Effector memory CD8-positive, alpha-beta T cell (primary cell): ENCODE results near the gene RCBTB2.

Source experiments
- ATAC-seq: fragments of 150-1000 bp; cut with Tn5 transposase; replicated peaks from 2 replicates; pipeline ENCODE4 v1.10.0; 2021; ENCODE audit warnings: mild to moderate bottlenecking, moderate library complexity
- DNase-seq, 3 experiments: peaks; one replicate each; pipeline ENCODE4 v3.0.0; 2021
- H3K27ac Mint-ChIP-seq, 2 donors: one replicate each; pipeline ENCODE4 v1.8.0; 2022; ENCODE audit warnings: mild to moderate bottlenecking in 2 of 2, mixed read lengths in 2 of 2, moderate library complexity in 2 of 2
- H3K27me3 Mint-ChIP-seq, 2 donors: one replicate each; pipeline ENCODE4 v1.8.0; 2022; ENCODE audit warnings: mixed read lengths in 2 of 2
- H3K36me3 Mint-ChIP-seq: one replicate; pipeline ENCODE4 v1.8.0; 2022; ENCODE audit warnings: mild to moderate bottlenecking, moderate library complexity, mixed read lengths; ENCODE audit not compliant: insufficient read depth
- H3K4me1 Mint-ChIP-seq, 2 donors: one replicate each; pipeline ENCODE4 v1.8.0; 2022; ENCODE audit warnings: low read depth in 2 of 2, mixed read lengths in 2 of 2
- H3K4me3 Mint-ChIP-seq, 2 donors: one replicate each; pipeline ENCODE4 v1.8.0; 2022; ENCODE audit warnings: mild to moderate bottlenecking in 2 of 2, mixed read lengths in 2 of 2, moderate library complexity in 2 of 2
- H3K9me3 Mint-ChIP-seq, 2 donors: one replicate each; pipeline ENCODE4 v1.8.0; 2022; ENCODE audit warnings: mixed read lengths in 2 of 2

Gene RCBTB2

DNA sequence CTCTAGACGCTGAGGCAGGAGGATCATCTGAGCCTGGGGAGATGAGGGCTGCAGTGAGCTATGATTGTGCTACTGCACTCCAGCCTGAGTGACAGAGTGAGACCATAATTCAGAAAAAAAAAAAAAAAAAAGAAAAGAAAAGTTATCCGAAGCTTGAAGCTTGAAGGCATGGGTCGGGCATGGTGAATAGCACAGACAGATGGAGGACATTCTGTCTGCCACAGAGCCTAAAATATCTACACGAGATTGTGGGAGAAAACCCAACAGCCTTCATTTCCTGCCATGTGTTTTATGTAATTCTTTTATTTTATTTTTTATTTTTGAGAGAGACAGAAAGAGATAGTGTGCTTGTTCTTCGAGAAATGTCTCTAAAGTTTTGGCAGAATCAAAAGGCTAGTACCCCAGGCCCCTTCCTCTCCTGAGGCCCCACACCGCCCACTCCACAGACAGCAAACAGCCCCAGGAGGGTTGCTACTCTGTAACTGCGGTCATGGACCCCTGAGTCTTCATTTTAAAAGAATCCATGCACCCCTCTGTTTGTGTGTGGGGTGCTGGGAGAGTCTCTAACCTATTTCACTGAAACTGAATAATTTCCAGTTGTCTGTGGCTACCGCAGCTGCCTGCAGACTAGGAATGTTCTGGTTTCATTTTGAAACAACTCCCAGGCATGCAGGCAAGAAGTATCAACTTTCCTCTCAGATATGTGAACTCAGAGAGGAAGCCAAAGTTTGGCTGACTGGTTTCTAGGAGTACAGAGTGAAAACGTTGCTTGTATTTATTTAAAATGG lies 38.4 kb upstream of the RCBTB2 start:
- no peak for ATAC-seq
- H3K4me1 Mint-ChIP-seq, result peaks cover 18 to 38% of the 10 kb centered on the region in 2 donors
- H3K9me3 Mint-ChIP-seq, result no peaks in the 10 kb centered on the region
- peak overlapping the region; percentile 20 to 63 for H3K27ac Mint-ChIP-seq
- peak overlapping the region; percentile 27 to 50 for H3K4me3 Mint-ChIP-seq
- no peaks in the 10 kb centered on the region for H3K27me3 Mint-ChIP-seq
- DNase-seq, result no peak
- peaks cover 5% of the 10 kb centered on the region for H3K36me3 Mint-ChIP-seq

DNA sequence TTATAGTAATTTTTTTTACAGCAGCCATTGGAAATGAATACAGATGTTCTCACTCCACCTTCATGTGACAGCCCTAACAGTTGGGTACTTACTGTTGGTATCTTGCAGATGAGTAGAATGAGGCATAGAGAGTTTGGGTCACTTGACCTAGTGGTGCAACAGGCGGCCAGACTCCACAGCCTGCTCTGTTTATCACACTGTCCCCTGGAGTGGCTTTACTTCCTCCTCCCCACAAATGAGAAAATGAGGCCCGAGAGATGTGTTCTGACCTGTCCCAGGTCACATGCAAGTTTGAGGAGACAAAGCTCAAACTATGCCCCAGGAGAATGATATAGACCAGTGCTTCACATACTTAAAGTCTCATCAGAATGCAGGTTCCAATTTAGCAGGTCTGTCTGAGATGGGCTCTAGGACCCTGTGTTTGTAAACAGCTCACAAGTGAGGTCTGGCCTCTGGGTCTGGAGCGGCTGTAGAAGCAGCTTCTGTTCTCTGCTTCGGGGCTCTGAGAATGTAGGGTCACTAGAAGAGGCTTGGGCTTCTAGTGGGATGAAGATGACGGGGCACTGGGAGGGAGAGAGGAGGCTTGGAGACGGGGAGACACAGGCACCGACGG lies 37.4 kb upstream of the RCBTB2 start:
- Mint-ChIP-seq H3K27ac (peak overlapping the region in 1 of 2 donors; percentile 63), H3K27me3 (peaks cover 0 to 5% of the 10 kb centered on the region in 2 donors), H3K36me3 (peaks cover 5% of the 10 kb centered on the region), H3K4me3 (peak overlapping the region; percentile 38 to 50), H3K4me1 (peaks cover 23 to 38% of the 10 kb centered on the region in 2 donors), H3K9me3 (no peaks in the 10 kb centered on the region)
- DNase-seq (no peak), ATAC-seq (no peak)

DNA sequence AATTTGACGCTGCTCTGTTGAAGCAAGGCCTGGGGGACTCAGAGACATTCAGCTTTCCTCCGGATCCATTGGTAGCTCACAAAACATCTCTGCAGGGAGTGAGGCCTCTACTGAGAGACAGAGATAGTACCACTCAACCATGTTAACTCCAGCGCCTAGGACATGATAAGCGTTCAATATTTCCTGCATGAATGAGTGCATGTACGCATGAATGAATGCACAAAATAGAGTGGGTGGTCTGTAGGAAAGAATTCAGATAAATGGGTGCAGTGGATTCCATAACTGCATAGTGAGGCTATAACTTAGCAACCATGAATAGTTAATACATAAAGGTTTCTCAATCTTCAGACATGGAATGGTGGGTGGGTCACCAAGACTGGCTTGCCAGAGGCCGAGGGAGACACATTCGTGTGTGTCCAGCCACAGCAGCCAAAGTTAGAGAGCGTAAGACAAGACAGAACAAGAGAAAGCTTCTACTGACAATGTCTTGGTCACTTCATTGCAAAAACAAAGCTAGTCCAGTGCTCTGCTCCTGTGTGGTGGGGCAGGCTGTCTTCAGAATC lies 36.3 kb upstream of the RCBTB2 start:
- H3K4me3 Mint-ChIP-seq, result no peak overlapping the region
- peaks cover 34 to 41% of the 10 kb centered on the region in 2 donors for H3K4me1 Mint-ChIP-seq
- H3K27ac Mint-ChIP-seq, result peak overlapping the region in 1 of 2 donors; percentile 63

DNA sequence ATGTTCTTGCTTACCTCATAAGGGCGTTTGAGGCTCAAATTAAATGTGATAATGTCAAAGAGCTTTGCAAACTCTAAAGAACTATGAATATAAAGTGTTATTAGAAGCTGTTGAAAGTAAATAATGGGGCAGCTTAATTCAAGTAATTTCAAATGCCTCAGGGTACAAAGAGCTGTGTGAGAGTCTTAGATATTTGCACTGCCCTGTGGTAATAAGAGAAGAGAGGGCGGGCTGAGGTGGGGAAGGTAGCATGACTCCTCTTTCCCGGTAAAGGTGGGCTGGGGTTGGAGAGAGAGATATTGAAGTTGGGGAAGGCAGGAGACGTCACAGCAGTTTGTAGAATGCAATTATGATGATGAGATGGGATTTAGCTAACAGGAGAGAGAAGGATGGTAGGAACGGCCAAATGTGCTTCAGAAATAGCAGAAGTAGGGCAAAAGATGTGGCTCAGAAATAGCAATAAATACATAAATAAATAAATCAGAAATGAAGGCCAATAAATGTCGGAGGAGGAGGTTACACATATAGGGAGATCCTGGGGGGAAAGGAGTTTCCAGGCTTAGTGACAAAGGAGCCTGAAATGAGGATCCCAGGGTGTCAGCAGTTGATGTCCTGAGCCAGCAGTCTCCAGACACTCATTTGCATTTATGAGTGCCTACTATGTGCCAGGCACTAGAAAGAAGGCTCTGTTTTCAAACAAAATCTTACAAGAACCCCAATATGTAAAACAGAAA lies 35.7 kb upstream of the RCBTB2 start:
- H3K27me3 Mint-ChIP-seq, result peaks cover 0 to 9% of the 10 kb centered on the region in 2 donors
- H3K9me3 Mint-ChIP-seq, result no peaks in the 10 kb centered on the region
- peaks cover 2% of the 10 kb centered on the region for H3K36me3 Mint-ChIP-seq
- ATAC-seq, result no peak
- peaks cover 31 to 39% of the 10 kb centered on the region in 2 donors for H3K4me1 Mint-ChIP-seq
- no peak for DNase-seq
- no peak overlapping the region for H3K27ac Mint-ChIP-seq
- H3K4me3 Mint-ChIP-seq, result no peak overlapping the region

More for the DNA sequence above, 36.3 kb upstream of the RCBTB2 start:
- ATAC-seq (no peak), DNase-seq (no peak)
- peaks cover 5% of the 10 kb centered on the region for H3K36me3 Mint-ChIP-seq
- H3K9me3 Mint-ChIP-seq, result no peaks in the 10 kb centered on the region
- peaks cover 0 to 9% of the 10 kb centered on the region in 2 donors for H3K27me3 Mint-ChIP-seq

DNA sequence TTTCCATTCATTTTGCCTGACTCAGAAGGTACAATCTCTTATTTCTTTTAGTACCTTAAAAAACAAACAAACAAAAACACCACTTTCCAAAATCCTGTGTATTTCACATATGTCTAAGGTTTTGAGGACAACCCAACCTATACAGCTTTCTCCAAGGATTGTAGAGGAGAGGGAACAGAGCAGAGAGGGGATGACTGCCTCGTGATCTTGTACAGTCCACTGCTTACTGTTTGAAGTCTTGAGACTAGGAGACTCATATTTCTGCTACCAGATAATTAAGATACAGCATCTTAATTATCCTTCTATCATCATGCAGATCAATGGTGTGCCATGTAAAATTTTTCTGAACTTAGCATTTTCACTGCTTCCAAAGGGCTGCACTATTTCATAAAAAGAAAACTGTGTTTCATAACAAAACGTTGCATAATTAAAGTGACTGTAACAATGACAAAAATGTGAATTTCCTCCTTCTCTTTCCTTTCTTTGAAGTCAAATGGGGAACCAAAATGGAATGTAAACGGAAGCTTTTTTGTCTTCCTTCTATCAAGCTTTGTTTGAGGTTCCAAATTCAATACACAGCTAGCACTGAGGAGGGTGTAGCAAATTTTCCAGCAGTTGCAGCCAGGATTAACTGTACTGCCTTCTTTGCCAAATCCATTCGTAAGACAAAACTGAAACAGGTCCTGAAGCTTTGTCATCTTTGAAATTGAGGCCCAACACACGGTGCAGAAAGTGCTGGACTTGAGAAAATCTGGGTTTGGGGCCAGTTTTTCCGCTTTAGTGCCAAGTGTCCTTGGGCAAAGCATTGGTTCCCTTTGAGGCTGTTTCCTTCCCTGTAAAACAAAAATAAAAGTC lies 34.9 kb upstream of the RCBTB2 start:
- peaks cover 2% of the 10 kb centered on the region for H3K36me3 Mint-ChIP-seq
- peaks cover 0 to 9% of the 10 kb centered on the region in 2 donors for H3K27me3 Mint-ChIP-seq

DNA sequence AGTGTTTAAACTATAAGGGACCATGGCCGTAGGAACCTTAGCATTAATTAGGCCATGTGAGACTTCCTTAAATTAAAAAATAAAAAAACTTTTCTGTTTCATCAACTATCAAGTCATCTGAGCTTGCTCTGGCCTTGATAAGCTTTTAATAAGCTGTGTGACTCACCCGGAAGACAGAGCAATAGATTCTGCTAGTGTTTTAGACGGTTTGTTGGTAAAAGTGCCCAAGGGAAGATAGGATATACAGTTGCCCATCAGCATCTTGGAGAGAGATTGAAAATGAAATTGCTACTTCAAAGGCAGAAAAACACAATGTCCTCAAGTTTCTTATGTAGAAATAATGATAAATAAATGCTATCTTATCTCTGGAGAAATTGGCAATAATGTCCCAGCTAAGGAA lies 31.2 kb upstream of the RCBTB2 start:
- Mint-ChIP-seq H3K36me3 (peaks cover 10% of the 10 kb centered on the region), H3K4me1 (peaks cover 38 to 50% of the 10 kb centered on the region in 2 donors), H3K27ac (no peak overlapping the region), H3K4me3 (no peak overlapping the region), H3K27me3 (peaks cover 0 to 9% of the 10 kb centered on the region in 2 donors), H3K9me3 (no peaks in the 10 kb centered on the region)
- DNase-seq (no peak), ATAC-seq (no peak)

More for the DNA sequence above, 34.9 kb upstream of the RCBTB2 start:
- DNase-seq, result no peak
- no peak overlapping the region for H3K27ac Mint-ChIP-seq
- H3K9me3 Mint-ChIP-seq, result no peaks in the 10 kb centered on the region
- ATAC-seq, result no peak
- no peak overlapping the region for H3K4me3 Mint-ChIP-seq
- H3K4me1 Mint-ChIP-seq, result peaks cover 34 to 42% of the 10 kb centered on the region in 2 donors

DNA sequence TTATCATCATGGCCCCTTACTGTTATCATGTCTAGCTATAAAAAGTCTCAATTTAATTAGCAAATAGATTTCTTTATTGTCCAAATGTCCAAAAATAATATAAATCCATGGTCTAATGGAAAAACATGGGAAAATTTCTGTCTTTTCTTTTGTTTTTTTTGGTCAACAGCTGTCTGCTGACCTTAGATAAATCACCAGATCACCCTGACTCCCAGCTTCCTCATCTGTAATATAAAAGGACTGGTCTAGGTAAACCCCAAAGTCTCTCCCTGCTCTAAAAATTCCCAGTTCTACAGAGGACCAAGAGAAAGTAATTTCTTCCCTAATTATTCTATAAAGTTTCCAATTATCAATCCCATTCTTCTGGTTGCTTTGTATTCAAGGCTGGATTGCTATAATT lies 30.7 kb upstream of the RCBTB2 start:
- ATAC-seq (no peak), DNase-seq (no peak)
- peaks cover 0 to 9% of the 10 kb centered on the region in 2 donors for H3K27me3 Mint-ChIP-seq
- H3K4me3 Mint-ChIP-seq, result peak overlapping the region in 1 of 2 donors; percentile 52
- no peaks in the 10 kb centered on the region for H3K9me3 Mint-ChIP-seq
- peaks cover 12% of the 10 kb centered on the region for H3K36me3 Mint-ChIP-seq
- H3K27ac Mint-ChIP-seq, result no peak overlapping the region
- peaks cover 38 to 50% of the 10 kb centered on the region in 2 donors for H3K4me1 Mint-ChIP-seq

DNA sequence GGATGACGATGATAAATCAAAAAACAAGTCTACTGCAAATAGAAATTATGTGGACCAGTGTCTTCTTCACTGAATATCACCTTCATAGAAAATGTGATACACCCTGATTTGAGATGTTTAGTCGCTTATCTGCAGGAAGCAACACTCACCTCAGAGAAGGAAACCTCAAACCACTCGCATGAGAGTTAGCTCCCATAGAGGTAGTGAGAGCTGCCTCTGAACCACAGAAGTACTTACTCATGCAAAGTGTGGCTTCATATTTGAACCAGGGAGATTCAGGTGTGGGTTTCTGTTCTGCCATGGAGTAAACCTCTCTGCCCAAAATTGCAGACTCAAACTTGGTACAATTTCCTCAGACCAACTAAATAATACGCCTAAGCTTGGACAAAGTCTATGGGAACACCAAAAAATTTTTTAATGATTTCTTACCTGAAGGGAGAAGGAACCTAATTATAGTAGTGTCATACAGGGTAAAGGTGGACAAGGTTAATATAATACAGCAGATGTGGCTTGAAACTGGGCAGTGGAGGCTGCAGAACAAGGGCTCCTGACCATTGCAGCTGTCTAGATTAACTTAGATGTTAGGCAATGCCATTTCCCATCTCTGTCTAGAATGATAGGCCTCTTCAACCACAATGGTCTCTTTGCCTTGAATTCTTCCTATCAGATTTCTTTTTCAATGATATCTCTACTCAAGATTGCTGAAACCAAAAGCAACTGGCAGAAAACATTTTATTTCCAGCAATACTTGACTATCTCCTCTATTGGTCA lies 29.6 kb upstream of the RCBTB2 start:
- H3K27me3 Mint-ChIP-seq, result peaks cover 0 to 9% of the 10 kb centered on the region in 2 donors
- peaks cover 38 to 52% of the 10 kb centered on the region in 2 donors for H3K4me1 Mint-ChIP-seq
- no peaks in the 10 kb centered on the region for H3K9me3 Mint-ChIP-seq
- H3K36me3 Mint-ChIP-seq, result peaks cover 12% of the 10 kb centered on the region
- ATAC-seq (peak; percentile 98), DNase-seq (peak; percentile 62 to 69 (median 69))
- H3K4me3 Mint-ChIP-seq, result peak overlapping the region; percentile 49 to 52
- peak overlapping the region; percentile 44 to 80 for H3K27ac Mint-ChIP-seq

DNA sequence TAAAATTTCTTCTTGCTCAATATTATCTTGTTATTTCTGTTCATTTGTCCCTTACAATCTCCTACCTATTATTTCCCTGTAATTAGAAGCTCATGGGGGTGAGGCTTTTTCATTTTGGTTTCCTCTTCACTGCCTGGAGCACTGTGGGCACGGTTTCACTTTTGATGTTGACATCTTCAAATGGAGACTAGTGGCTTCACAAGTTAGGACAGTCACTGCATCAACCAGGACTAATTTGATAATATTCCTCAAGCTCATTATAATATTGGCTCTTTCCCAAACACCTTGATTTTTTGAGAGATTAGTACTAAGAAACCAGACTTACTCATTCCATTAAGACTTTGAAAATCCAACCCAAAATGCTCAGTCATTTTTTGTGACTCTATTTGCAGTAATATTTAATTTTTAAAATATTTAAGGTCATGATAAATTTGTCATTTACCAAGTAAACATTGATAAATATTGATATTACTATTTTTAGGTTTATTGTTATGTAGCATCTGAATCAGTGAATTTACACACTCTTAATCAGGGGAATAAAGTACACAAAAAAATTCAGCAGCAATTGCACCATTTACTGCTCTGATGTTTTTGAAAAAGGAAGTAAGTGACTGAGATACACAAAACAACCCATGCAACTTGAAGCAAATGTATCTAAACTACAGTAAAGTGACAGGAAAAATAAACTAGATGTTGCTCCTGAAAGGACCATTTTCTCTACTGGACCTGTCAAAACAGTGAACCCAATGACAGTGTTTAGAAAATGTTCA lies 28.8 kb upstream of the RCBTB2 start:
- ATAC-seq (peak; percentile 9), DNase-seq (no peak)
- H3K4me3 Mint-ChIP-seq, result peak overlapping the region; percentile 49 to 52
- H3K9me3 Mint-ChIP-seq, result no peaks in the 10 kb centered on the region
- H3K4me1 Mint-ChIP-seq, result peaks cover 38 to 54% of the 10 kb centered on the region in 2 donors
- peaks cover 0 to 9% of the 10 kb centered on the region in 2 donors for H3K27me3 Mint-ChIP-seq
- H3K36me3 Mint-ChIP-seq, result peaks cover 12% of the 10 kb centered on the region
- H3K27ac Mint-ChIP-seq, result peak overlapping the region in 1 of 2 donors; percentile 80

DNA sequence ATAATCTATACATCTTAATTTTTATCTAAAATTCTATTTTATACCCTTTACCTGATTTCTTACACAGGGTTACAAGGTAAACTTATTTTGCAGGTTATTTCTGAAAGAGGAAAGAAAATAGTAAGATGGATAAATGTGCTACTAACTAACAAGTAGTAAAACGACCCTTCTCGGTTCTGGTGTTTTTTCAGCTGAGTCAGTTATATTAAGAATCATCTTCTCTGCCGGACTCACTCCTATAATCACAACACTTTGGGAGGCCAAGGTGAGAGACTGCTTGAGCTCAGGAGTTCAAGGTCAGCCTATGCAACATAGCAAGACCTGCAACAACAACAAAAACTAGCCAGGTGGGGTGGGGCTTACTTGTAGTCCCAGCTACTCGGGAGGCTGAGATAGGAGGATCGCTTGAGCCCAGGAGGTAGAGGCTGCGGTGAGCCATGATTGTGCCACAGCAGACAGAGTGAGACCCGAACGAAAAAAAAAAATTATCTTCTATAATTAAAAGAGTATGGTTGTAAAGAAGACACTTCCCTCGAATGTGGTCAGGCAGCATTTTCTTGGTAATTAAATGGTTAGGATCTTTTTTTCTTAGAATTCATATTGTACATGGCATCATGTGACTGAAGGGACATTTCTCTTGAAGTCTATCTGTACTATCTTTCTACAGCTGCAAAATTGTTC lies 27.9 kb upstream of the RCBTB2 start:
- ATAC-seq (no peak), DNase-seq (no peak)
- H3K4me1 Mint-ChIP-seq, result peaks cover 37 to 54% of the 10 kb centered on the region in 2 donors
- peaks cover 0 to 8% of the 10 kb centered on the region in 2 donors for H3K27me3 Mint-ChIP-seq
- H3K27ac Mint-ChIP-seq, result peak overlapping the region in 1 of 2 donors; percentile 80
- H3K9me3 Mint-ChIP-seq, result no peaks in the 10 kb centered on the region
- H3K4me3 Mint-ChIP-seq, result peak overlapping the region; percentile 49 to 52
- H3K36me3 Mint-ChIP-seq, result peaks cover 14% of the 10 kb centered on the region
